Nephron progenitor cell (in vitro differentiated cells): ENCODE data around the gene KLK15.

ENCODE experiments used
- DNase-seq: peaks from one replicate; pipeline ENCODE4 v3.0.0; 2021
- H3K27ac Mint-ChIP-seq: 2 replicates; pipeline ENCODE4 v1.8.0; 2021; ENCODE audit warnings: mild to moderate bottlenecking, moderate library complexity, mixed read lengths
- H3K27me3 Mint-ChIP-seq: 2 replicates; pipeline ENCODE4 v1.8.0; 2021; ENCODE audit warnings: mild to moderate bottlenecking, low read depth, mixed read lengths; ENCODE audit not compliant: poor library complexity
- H3K36me3 Mint-ChIP-seq: 2 replicates; pipeline ENCODE4 v1.8.0; 2021; ENCODE audit warnings: low read depth, mixed read lengths
- H3K4me1 Mint-ChIP-seq: 2 replicates; pipeline ENCODE4 v1.8.0; 2021; ENCODE audit warnings: mixed read lengths
- H3K4me3 Mint-ChIP-seq: 2 replicates; pipeline ENCODE4 v1.8.0; 2021; ENCODE audit warnings: mild to moderate bottlenecking, moderate library complexity, mixed read lengths
- H3K9me3 Mint-ChIP-seq: 2 replicates; pipeline ENCODE4 v1.8.0; 2021; ENCODE audit warnings: mild to moderate bottlenecking, moderate library complexity, mixed read lengths
- TF ChIP-seq, protein P1 (sequence below): fragments of 200-600 bp; sonication (generic); IDR thresholded peaks from 2 replicates; pipeline ENCODE4 v1.5.0; 2021; ENCODE audit warnings: antibody characterized with exemption

KLK15 gene

DNA sequence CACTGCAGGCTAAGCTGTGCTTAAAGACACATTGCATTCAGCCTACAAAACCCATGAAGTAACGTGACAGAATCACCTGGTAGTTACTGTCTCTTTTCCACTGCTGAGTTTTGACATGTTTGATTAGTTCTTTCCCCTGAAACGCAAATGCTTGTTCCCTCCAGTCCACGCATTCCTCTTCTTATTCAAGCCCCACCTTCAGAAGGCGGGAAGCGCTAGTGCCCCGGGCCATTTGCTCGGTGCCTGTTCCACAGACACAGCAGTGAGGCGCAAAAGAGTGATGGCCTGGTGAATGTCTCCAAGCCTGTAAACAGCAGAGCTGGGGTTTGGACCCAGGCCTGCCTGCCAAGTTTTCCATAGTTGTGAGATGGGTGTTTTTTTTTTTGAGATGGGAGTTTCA lies 32.3 kb downstream of the KLK15 start:
- peaks cover 41% of the 10 kb centered on the region for H3K4me1 Mint-ChIP-seq
- H3K27ac Mint-ChIP-seq, result no peak overlapping the region
- no peaks in the 10 kb centered on the region for H3K9me3 Mint-ChIP-seq
- TF ChIP-seq, protein P1, sequence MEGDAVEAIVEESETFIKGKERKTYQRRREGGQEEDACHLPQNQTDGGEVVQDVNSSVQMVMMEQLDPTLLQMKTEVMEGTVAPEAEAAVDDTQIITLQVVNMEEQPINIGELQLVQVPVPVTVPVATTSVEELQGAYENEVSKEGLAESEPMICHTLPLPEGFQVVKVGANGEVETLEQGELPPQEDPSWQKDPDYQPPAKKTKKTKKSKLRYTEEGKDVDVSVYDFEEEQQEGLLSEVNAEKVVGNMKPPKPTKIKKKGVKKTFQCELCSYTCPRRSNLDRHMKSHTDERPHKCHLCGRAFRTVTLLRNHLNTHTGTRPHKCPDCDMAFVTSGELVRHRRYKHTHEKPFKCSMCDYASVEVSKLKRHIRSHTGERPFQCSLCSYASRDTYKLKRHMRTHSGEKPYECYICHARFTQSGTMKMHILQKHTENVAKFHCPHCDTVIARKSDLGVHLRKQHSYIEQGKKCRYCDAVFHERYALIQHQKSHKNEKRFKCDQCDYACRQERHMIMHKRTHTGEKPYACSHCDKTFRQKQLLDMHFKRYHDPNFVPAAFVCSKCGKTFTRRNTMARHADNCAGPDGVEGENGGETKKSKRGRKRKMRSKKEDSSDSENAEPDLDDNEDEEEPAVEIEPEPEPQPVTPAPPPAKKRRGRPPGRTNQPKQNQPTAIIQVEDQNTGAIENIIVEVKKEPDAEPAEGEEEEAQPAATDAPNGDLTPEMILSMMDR, result no peak
- no peaks in the 10 kb centered on the region for H3K27me3 Mint-ChIP-seq
- DNase-seq, result no peak
- peaks cover 26% of the 10 kb centered on the region for H3K36me3 Mint-ChIP-seq
- H3K4me3 Mint-ChIP-seq, result peak overlapping the region; percentile 55

DNA sequence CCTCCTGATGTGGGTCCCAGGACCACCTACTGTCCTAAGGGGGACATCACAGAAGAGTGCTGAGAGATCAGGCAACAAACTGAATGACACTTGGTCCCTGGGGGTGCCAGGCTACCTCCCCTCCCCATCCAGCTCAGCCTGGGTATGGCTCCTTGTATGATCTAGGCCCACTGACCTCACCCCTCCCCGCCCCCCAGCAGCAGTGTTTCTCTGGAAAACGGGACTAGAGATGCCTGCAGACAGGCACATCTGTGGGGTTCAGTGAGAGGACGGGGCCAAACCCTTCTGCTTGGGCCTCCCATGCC lies 33.9 kb downstream of the KLK15 start:
- TF ChIP-seq, protein P1, result no peak
- Mint-ChIP-seq H3K4me3 (no peak overlapping the region), H3K27ac (no peak overlapping the region), H3K27me3 (no peaks in the 10 kb centered on the region), H3K9me3 (no peaks in the 10 kb centered on the region), H3K4me1 (peaks cover 31% of the 10 kb centered on the region), H3K36me3 (peaks cover 26% of the 10 kb centered on the region)
- no peak for DNase-seq

DNA sequence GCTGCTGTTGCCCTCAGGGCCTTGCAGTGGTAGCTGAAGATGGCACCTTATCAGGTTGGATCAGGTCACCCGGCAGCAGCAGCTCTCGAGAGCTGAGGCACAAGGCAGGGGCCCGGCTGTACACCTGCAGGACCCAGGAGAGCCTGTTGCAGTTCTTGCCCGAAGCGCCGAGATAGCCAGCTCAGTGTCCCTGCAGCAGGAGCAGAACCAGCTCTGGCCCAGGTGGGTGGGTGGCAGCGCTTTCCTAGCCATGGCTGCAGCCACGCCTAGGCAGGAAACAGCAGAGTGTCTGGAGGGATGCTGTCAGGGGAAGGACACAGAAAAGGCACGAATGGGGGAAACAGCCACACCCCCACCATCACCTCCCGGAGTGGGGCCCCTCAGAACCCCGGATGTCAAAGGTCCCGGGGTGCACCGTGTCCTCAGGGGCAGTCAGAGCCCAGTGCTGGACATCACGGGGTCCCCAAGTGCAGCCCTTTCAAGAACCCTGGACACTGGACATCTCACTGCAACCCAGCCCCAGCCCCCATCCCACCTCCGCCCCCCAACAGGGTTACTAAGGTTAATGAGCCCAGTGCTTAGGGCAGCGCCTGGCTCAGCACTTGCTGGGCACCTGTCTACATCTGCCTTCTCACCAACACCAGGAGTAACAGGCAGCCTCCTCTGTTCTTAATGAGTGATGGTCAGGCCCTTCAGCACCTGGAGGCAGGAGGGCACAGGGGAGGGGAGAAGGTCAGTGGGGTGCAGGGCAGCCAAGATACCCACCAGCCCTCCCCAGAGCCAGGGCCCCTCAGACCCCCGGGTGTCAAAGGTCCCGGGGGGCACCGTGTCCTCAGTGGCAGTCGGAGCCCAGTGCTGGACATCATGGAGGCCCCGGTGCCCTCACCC lies 34.5 kb downstream of the KLK15 start:
- Mint-ChIP-seq H3K36me3 (peaks cover 26% of the 10 kb centered on the region), H3K27ac (no peak overlapping the region), H3K27me3 (no peaks in the 10 kb centered on the region), H3K4me1 (peaks cover 28% of the 10 kb centered on the region), H3K9me3 (no peaks in the 10 kb centered on the region), H3K4me3 (no peak overlapping the region)
- no peak for DNase-seq
- TF ChIP-seq, protein P1, result no peak

GRCh38 chr19:50797781-50798658 lies 35.4 kb downstream of the KLK15 start:
- Mint-ChIP-seq H3K9me3 (no peaks in the 10 kb centered on the region), H3K4me1 (peaks cover 20% of the 10 kb centered on the region), H3K27ac (no peak overlapping the region), H3K36me3 (peaks cover 23% of the 10 kb centered on the region), H3K4me3 (no peak overlapping the region), H3K27me3 (no peaks in the 10 kb centered on the region)
- TF ChIP-seq, protein P1, result no peak
- no peak for DNase-seq

DNA sequence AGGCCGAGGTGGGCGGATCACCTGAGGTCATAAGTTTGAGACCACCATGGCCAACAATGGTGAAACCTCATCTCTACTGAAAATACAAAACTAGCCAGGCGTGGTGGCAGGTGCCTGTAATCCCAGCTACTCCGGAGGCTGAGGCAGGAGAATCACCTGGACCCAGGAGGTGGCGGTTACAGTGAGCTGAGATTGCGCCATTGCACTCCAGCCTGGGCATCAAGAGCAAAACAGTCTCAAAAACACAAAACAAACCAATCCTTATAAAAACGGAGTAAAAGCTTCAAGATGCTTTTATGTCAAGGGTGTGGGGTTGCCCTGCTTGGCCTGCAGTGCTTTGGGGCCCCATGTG lies 36.0 kb downstream of the KLK15 start:
- no peaks in the 10 kb centered on the region for H3K9me3 Mint-ChIP-seq
- H3K36me3 Mint-ChIP-seq, result peaks cover 19% of the 10 kb centered on the region
- DNase-seq, result no peak
- no peak overlapping the region for H3K4me3 Mint-ChIP-seq
- peaks cover 14% of the 10 kb centered on the region for H3K4me1 Mint-ChIP-seq
- no peaks in the 10 kb centered on the region for H3K27me3 Mint-ChIP-seq
- TF ChIP-seq, protein P1, result no peak
- no peak overlapping the region for H3K27ac Mint-ChIP-seq
